ENCODE data around the gene ACP1.

The ACP1 gene

GRCh38 chr2:273333-273732 is 8.6 kb downstream of the ACP1 start:
- no peak overlapping the region for H3K4me3 ChIP-seq (ENCODE audit: low read depth, low read length, poor library complexity, severe bottlenecking)
- H2AFZ ChIP-seq (ENCODE audit: low read length): no peak overlapping the region
- no peaks in the 10 kb centered on the region for H3F3A ChIP-seq (ENCODE audit: insufficient read depth, low read length)
- H3K9me3 ChIP-seq (ENCODE audit: low read length): no peaks in the 10 kb centered on the region
- peaks cover 87% of the 10 kb centered on the region for H3K36me3 ChIP-seq (ENCODE audit: insufficient read depth, low read length)
- H3K27ac ChIP-seq (ENCODE audit: low read depth, low read length, poor library complexity, severe bottlenecking): no peak overlapping the region
- TF ChIP-seq EZH2 (IDR thresholded peaks at IDR 0.05; ENCODE audit: borderline replicate concordance, low read length): no peak
- TF ChIP-seq, protein P1, sequence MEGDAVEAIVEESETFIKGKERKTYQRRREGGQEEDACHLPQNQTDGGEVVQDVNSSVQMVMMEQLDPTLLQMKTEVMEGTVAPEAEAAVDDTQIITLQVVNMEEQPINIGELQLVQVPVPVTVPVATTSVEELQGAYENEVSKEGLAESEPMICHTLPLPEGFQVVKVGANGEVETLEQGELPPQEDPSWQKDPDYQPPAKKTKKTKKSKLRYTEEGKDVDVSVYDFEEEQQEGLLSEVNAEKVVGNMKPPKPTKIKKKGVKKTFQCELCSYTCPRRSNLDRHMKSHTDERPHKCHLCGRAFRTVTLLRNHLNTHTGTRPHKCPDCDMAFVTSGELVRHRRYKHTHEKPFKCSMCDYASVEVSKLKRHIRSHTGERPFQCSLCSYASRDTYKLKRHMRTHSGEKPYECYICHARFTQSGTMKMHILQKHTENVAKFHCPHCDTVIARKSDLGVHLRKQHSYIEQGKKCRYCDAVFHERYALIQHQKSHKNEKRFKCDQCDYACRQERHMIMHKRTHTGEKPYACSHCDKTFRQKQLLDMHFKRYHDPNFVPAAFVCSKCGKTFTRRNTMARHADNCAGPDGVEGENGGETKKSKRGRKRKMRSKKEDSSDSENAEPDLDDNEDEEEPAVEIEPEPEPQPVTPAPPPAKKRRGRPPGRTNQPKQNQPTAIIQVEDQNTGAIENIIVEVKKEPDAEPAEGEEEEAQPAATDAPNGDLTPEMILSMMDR (IDR thresholded peaks at IDR 0.05; ENCODE audit: low read length): no peak
- peaks cover 23% of the 10 kb centered on the region for H3K4me1 ChIP-seq (ENCODE audit: insufficient read depth, low read length, severe bottlenecking)
- H3K9me2 ChIP-seq (ENCODE audit: low read depth, low read length): no peaks in the 10 kb centered on the region
- H3K79me2 ChIP-seq (ENCODE audit: insufficient read depth, low read length): peaks cover 69% of the 10 kb centered on the region
- no peaks in the 10 kb centered on the region; the same call in 1 of the 2 replicates for H4K20me1 ChIP-seq (ENCODE audit: insufficient read depth, low read length)
- no peak overlapping the region for H3K4me2 ChIP-seq (ENCODE audit: low read length)
- H3K27me3 ChIP-seq (ENCODE audit: insufficient read depth, low read length): no peaks in the 10 kb centered on the region
- no peak overlapping the region for H3K9ac ChIP-seq (ENCODE audit: low read length)

DNA sequence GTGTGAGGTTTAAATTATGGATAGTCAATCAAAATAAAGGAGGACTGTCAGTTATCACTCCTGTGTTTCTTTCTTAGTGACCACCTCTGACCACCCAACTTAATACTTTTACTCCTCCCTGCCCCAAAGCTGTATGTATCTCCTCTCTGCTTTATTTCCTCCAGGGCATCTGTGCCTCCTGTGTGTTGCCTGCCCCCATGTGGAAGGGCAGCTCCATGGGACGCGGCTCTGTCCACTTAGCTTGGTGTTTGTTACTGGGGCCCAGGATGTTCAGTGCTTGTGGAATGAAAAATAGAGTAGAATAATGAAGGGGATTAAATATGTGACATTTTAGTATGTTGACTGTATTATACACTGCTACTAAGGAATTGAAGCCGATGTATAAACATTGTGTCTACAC is 9.8 kb downstream of the ACP1 start:
- no peak overlapping the region for H3K27ac ChIP-seq (ENCODE audit: low read depth, low read length, poor library complexity, severe bottlenecking)
- H3K9me2 ChIP-seq (ENCODE audit: low read depth, low read length): no peaks in the 10 kb centered on the region
- H3K4me1 ChIP-seq (ENCODE audit: insufficient read depth, low read length, severe bottlenecking): peaks cover 11% of the 10 kb centered on the region
- TF ChIP-seq EZH2 (IDR thresholded peaks at IDR 0.05; ENCODE audit: borderline replicate concordance, low read length): no peak
- TF ChIP-seq, protein P1 (IDR thresholded peaks at IDR 0.05; ENCODE audit: low read length): peak; percentile 18; the same call in 1 of the 2 replicates
- peaks cover 57% of the 10 kb centered on the region for H3K79me2 ChIP-seq (ENCODE audit: insufficient read depth, low read length)
- no peak overlapping the region for H3K4me2 ChIP-seq (ENCODE audit: low read length)
- H3K4me3 ChIP-seq (ENCODE audit: low read depth, low read length, poor library complexity, severe bottlenecking): no peak overlapping the region
- no peaks in the 10 kb centered on the region for H3K9me3 ChIP-seq (ENCODE audit: low read length)
- no peaks in the 10 kb centered on the region; the same call in 1 of the 2 replicates for H4K20me1 ChIP-seq (ENCODE audit: insufficient read depth, low read length)
- H3F3A ChIP-seq (ENCODE audit: insufficient read depth, low read length): no peaks in the 10 kb centered on the region
- no peak overlapping the region for H3K9ac ChIP-seq (ENCODE audit: low read length)
- no peak overlapping the region for H2AFZ ChIP-seq (ENCODE audit: low read length)
- H3K36me3 ChIP-seq (ENCODE audit: insufficient read depth, low read length): peaks cover 87% of the 10 kb centered on the region
- H3K27me3 ChIP-seq (ENCODE audit: insufficient read depth, low read length): no peaks in the 10 kb centered on the region

DNA sequence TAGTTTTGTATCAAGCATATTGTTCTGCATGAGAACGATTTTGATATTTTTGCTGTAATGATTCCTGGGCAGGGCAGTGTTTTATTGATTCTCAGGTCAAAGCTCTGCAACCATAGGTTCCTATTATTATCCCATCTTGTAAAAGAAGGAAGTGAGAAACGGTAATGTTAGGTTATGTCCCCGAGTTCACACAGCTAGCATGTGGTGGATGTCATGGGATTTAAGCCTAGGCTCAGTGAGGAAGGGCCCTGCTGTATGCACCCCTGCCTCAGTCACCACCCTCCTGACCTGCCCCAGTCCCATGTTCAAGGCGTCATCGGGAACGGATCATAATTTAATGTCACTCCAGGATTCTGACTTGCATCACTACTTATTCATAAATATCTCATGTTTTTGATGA is 10.7 kb downstream of the ACP1 start:
- TF ChIP-seq, protein P1 (IDR thresholded peaks at IDR 0.05; ENCODE audit: low read length): no peak
- no peak for TF ChIP-seq EZH2 (IDR thresholded peaks at IDR 0.05; ENCODE audit: borderline replicate concordance, low read length)
- Histone ChIP-seq H3K27me3 (ENCODE audit: insufficient read depth, low read length) (no peaks in the 10 kb centered on the region), H2AFZ (ENCODE audit: low read length) (no peak overlapping the region), H3K4me2 (ENCODE audit: low read length) (no peak overlapping the region), H3K4me3 (ENCODE audit: low read depth, low read length, poor library complexity, severe bottlenecking) (no peak overlapping the region), H3K9ac (ENCODE audit: low read length) (no peak overlapping the region), H3K36me3 (ENCODE audit: insufficient read depth, low read length) (peaks cover 91% of the 10 kb centered on the region), H3K9me3 (ENCODE audit: low read length) (no peaks in the 10 kb centered on the region), H4K20me1 (ENCODE audit: insufficient read depth, low read length) (no peaks in the 10 kb centered on the region; the same call in 1 of the 2 replicates), H3K9me2 (ENCODE audit: low read depth, low read length) (no peaks in the 10 kb centered on the region), H3F3A (ENCODE audit: insufficient read depth, low read length) (no peaks in the 10 kb centered on the region), H3K4me1 (ENCODE audit: insufficient read depth, low read length, severe bottlenecking) (peaks cover 10% of the 10 kb centered on the region), H3K27ac (ENCODE audit: low read depth, low read length, poor library complexity, severe bottlenecking) (no peak overlapping the region), H3K79me2 (ENCODE audit: insufficient read depth, low read length) (peaks cover 47% of the 10 kb centered on the region)
